ENCODE data around the gene PARVG. TPM values are rescaled to one million over a fixed set of nuclear protein-coding genes. Genes with fewer than 3 reads are reported as not detected.
"Not testable (repeated sequence)": the region's sequence is repeated elsewhere in the genome, so short reads cannot be mapped to it uniquely, and the experiment has no call there.

The PARVG gene
- polyA plus RNA-seq, 12 donors = 2.1 to 9.1 (median 2.8) TPM; not detected in 1

GRCh38 chr22:44211946-44212930, 31.5 kb downstream of the PARVG start:
- peak; percentile 55 for DNase-seq

- no peak for DNase-seq
Measured at GRCh38 chr22:44212936-44213335, 32.2 kb downstream of the PARVG start.

- no peak for DNase-seq
Measured at GRCh38 chr22:44213489-44214043, 32.8 kb downstream of the PARVG start.

- DNase-seq = no peak
Measured at GRCh38 chr22:44214187-44214586, 33.5 kb downstream of the PARVG start.

GRCh38 chr22:44214764-44215163, 34.0 kb downstream of the PARVG start:
- no peak for DNase-seq

GRCh38 chr22:44215287-44215686, 34.6 kb downstream of the PARVG start:
- no peak for DNase-seq

GRCh38 chr22:44217346-44217745, 36.6 kb downstream of the PARVG start:
- DNase-seq = no peak

- DNase-seq = no peak
Measured at GRCh38 chr22:44218071-44218470, 37.3 kb downstream of the PARVG start.

GRCh38 chr22:44219101-44219870, 38.6 kb downstream of the PARVG start:
- DNase-seq = no peak

- DNase-seq = no peak
Measured at GRCh38 chr22:44220727-44221680, 40.3 kb downstream of the PARVG start.

GRCh38 chr22:44221710-44222475, 41.2 kb downstream of the PARVG start:
- DNase-seq = no peak

- DNase-seq = no peak
Measured at GRCh38 chr22:44224166-44224565, 43.4 kb downstream of the PARVG start.

- no peak for DNase-seq
Measured at GRCh38 chr22:44225091-44225689, 44.5 kb downstream of the PARVG start.

- no peak for DNase-seq
Measured at GRCh38 chr22:44225812-44226211, 45.1 kb downstream of the PARVG start.

- no peak for DNase-seq
Measured at GRCh38 chr22:44229331-44229730, 48.6 kb downstream of the PARVG start.

- no peak for DNase-seq
Measured at GRCh38 chr22:44229809-44230208, 49.1 kb downstream of the PARVG start.

- DNase-seq = no peak
Measured at GRCh38 chr22:44231233-44231632, 50.5 kb downstream of the PARVG start.

GRCh38 chr22:44234372-44234771, 53.6 kb downstream of the PARVG start:
- not testable (repeated sequence) for DNase-seq

GRCh38 chr22:44237290-44237689, 56.6 kb downstream of the PARVG start:
- DNase-seq = no peak

- DNase-seq = not testable (repeated sequence)
Measured at GRCh38 chr22:44241121-44241520, 60.4 kb downstream of the PARVG start.

Measured in muscle of arm (tissue), 12 donors.